GM19395 (cell line): ENCODE measurements around the gene MRPL46.
"Not testable (repeated sequence)": the region's sequence is repeated elsewhere in the genome, so short reads cannot be mapped to it uniquely, and the experiment has no call there.

Experiments used
- ATAC-seq: cut with Tn5 transposase; IDR thresholded peaks from one replicate; pipeline ENCODE4 v1.9.1; 2021; ENCODE audit warnings: mild to moderate bottlenecking, moderate library complexity; ENCODE audit not compliant: unreplicated experiment

Gene MRPL46

DNA sequence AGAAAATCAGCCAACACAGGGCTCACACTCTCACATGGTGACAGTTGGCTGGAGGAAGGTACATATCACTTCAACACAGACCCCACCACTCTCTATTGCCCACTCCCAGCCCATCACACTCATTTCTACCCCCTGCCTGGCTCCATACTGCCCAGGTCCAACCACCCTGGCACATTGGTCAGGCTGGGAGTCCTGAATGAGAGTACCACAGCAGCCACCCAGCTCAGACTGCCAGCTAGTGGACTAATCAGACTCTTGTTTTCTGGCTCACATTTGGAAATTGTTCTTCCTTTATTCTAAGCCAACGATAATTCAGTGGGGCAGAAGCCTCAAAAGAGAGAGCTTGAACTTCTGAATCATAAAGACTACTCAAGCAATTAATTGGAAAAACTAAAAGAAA lies 20.0 kb downstream of the MRPL46 start:
- ATAC-seq = no peak

DNA sequence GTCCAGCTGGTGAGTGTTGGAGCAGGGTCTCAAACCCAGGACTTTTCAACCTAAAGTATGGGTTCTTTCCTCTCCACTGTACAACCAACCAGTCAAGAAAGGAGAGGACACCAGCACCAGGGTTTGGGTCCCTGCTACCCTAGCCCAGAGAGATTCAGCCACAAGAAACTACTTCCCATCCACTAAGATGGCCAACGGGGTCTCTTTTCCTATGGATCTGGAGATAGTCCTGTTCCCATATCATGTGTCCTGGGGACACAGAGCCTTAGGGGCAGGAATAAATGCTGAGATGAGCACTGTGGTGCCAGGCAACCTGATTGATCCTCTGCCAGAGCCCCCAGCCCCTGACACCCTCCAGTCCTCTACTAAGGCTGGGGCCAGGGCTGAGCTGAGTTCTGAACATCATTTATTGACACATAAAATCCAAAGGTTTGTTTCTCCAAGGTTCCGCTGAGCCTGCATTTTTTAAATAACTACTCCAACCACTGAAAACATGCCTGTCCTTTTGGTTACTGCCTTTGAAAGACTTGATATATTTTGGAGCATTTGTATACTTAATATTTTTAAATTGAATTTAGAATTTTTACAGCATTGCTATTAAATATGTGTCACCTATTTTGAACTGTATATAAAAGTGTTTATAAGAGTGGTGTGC lies 26.0 kb downstream of the MRPL46 start:
- no peak for ATAC-seq

DNA sequence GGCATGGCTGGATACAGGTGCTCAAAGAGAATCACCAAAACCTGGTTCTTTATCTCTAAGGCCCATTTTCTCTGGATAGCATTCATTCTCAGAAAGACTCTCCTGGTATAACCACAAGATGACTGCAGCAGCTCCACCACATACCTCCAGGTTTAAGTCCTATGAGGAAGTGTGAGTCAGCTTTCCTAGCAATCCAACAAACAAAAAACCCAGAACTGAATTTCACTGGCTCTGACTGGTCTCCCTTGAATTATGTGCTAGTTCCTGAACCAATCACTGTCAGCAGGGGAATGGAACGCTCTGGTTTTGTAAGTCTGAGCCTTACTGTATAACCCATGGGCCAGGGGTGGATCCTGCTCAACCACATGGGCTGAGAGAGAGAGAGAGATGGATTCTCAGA lies 27.2 kb downstream of the MRPL46 start:
- no peak for ATAC-seq

DNA sequence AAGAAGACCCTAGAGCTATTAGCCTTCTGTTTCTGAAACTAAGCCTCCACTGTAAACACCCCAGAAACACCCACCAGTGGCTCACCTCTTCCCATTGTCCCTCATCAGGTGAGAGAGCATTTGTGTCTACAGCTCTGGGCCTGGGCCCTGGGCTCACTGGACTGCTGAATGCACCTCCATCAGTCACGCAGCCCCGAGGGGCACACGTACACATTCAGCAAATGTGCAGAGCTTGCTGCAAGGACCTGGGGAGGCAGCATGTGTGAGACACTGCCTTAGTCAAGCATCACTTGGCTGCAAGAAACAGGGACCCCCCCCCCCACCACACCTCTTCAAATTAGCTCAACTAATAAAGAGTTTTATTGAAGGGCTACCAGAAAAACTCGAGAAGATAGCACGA lies 29.0 kb downstream of the MRPL46 start:
- no peak for ATAC-seq

DNA sequence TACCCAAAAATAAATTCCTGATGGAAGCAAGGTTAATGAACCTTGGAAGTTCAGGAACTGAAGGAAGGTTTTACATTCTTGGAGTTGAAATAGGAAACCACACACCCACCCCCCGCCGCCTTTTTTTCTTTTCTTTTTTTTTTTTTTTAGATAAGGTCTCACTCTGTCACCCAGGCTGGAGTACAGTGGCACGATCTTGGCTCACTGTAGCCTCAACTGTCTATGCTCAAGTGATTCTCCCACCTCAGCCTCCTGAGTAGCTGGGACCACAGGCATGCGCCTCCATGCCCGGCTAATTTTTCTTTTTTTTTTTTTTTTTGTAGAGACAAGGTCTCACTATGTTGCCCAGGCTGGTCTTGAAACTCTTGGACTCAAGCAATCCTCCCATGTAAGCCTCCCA lies 33.1 kb downstream of the MRPL46 start:
- ATAC-seq = not testable (repeated sequence)

DNA sequence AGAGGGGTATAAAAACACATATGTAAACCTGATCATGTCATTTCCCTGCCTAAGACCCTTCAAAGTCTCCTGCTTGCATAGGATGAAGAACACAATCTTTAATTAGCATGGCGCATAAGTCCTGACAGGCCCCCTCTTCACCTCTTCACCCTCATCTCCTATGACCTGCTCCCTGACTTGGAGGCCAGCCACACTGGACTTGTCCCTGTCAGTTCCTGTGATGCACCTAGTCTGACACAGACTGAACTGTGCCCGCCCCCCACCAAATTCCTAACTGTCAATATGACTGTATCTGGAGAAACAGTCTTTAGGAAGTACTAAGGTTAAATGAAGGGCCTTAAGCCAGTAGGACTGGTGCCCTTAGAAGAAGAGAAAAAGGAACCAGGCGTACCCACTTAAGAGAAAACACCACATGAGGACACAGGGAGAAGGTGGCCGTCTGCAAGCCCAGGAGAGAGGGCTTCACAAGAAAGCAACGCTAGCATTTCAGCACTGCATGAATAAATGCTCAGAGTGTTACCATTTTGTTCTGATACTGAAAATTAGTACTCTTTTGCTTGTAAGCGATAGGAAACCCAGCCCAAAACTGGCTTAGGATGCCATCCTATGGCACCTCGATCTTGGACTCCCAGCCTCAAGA lies 34.0 kb downstream of the MRPL46 start:
- no peak for ATAC-seq

DNA sequence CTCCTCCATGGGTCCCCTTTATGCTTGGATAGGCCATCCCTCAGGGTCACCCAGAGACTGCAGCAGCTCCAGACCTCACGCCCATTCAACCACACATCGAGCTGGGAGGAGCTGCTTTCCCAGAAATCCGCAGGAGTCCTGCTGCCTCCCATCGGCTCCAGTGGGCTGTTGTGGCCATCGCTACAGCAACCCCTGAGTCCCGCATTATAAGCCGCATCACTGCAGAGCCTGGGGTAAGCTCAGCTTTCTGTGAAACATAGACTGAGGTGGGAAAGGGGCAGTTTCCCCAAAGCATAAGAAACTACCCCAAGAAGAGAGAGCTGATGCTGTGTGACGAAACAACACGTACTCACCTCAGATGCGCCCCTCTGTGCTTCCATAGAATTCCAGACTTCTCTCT lies 35.7 kb downstream of the MRPL46 start:
- no peak for ATAC-seq

DNA sequence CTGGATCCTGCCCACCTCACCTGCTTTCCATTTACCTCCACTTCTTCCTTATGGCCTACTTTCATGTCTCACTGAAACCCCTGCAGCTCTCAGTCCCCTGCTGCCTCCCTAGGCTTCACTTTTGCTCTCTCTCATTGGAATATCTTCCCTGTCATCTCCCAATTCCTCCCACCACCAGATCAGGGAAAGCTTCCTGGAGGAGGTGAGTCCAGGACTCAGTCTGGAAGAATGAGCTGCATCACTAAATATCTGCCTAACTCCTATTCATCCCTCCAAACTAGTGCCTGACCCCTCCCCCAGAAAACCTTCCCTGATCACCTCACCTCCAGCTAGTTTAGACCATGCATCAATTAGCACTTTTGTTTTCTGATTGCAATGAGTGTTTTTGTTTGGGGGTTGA lies 37.1 kb downstream of the MRPL46 start:
- ATAC-seq = no peak

DNA sequence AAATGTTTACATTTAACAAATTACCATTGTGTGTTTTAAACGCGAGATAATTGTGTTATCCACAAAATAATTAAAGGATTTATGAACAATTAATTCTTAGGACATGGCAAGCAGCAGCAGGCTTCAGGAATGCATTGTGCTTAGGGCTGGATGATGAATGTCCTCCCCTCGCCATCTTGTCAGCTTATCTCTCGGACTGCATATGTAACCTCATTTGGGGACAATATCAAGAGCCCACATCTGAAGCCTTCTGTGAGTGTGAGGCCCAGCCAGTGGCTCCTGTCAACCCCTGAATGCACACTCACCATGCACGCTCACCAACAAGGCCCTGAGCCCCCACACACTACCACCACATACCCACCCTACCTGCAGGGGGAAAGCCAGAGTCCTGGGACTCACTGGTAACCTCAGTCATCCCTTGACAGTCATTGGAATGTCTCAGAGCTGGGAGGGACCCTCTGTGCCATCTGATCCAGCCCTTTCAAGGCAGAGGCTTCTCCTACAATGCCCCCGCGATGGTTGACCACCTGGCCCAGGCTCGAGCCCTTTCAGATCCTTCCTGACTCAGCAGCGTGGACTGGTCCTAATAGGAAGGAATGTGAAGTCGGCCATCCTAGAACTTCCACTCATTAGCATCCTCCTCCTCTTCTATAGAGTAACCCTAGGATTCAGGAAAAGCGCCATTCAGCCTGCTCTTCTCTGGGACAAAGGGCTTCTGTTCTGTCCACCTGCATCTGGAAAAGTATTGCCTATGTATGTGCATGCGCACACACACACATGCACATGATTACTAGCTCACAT lies 38.2 kb downstream of the MRPL46 start:
- no peak for ATAC-seq

DNA sequence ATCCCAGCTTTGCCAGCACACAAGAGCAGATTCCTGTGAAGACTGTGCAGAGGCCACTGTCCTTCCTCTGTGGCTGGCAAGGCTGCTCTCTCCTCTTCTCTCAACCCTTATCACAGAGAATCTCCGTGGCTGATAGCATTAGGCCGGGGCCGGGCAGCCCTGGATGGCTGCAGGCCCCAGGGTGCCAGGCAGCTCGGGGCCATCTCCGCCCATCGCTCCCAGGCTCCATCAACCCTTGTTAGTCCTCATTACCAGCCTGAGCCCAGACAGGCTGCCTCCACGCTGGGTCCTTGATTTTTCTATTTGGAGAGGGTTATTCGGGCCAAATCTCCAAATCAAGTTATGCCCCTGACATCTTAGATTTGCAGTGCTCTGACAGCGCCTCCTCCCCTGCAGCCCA lies 39.1 kb downstream of the MRPL46 start:
- no peak for ATAC-seq

DNA sequence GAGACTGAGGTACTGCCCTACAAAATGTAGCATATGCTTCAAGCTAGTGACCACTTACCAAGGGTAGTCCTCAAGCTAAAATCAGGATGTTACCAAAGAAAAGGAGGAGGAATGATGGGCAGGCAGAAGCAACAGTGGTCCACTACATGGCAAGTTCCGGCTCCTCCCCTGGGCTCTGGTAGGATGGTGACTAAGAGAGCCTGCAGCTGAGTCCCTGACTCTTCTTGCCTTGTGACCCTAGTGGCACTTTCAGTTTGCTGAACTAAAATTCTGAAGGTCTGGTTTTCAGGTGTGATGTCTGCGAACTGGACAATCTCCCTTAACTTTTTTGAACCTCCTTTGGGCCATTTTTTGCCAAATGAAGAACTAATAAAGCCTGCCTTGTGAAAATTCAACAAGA lies 40.9 kb downstream of the MRPL46 start:
- ATAC-seq = no peak

DNA sequence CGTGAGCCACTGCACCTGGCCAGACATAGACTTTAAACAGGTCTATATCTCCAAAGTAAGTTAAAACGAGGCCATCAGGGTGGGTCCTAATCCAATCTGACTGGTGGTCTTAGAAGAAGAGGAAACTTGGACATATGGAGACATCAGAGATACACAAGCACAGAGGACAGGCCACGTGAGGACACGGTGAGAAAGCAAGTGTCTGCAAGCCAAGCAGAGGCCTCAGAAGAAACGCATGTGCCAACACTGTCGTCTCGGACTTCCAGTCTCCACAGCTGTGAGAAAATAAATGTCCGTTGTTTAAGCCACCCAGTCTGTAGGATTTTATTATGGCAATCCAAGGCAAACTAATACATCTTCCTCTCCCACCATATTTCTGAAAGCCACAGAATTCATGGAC lies 43.9 kb downstream of the MRPL46 start:
- ATAC-seq = no peak

DNA sequence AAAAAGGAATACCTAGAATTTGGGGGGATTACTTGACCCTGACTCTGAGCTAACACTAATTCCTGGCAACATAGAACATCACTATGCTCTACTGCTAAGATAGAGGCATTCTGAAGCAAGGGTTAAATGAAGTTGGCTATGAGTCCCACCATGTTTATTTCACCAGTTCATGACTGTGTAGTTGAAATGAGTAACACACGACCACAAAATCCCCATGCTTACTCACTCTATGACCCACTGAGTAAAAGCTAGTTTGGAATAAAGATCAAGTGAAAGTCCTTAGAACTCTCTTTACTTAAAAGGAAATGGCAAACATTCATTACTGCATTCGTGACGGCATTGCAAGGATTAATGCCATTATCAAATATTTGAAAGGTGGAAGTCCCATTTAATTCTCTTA lies 47.4 kb downstream of the MRPL46 start:
- ATAC-seq = no peak
